Panc1 (cell line): ENCODE results near the gene MXRA8. TPM values are rescaled to one million over a fixed set of nuclear protein-coding genes. Genes with fewer than 3 reads are reported as not detected.
"Not testable (repeated sequence)": the region's sequence is repeated elsewhere in the genome, so short reads cannot be mapped to it uniquely, and the experiment has no call there.

ENCODE experiments used
- ATAC-seq: fragments of 200-7000 bp; cut with Tn5 transposase; 2 replicates; pipeline ENCODE4 v1.9.1; 2020; ENCODE audit warnings: mild to moderate bottlenecking, moderate library complexity
- BruUV-seq: library from RNA; stranded (reverse); fragments of 400-500 nt; replicated peaks from 2 replicates; lab custom pipeline; 2021; lab: Mats Ljungman, UMichigan
- CTCF ChIA-PET: fragments of 300-600 bp; sonication (Branson Sonifier 250); formaldehyde crosslinking; loops from one replicate; lab custom pipeline; 2022; ENCODE audit warnings: antibody characterized with exemption; lab: Charles Lee
- POLR2A ChIA-PET: fragments of 300-600 bp; sonication (Branson Sonifier 250); formaldehyde crosslinking; loops from one replicate; lab custom pipeline; 2022; ENCODE audit warnings: antibody characterized with exemption; lab: Charles Lee
- DNase-seq: peaks from one replicate; pipeline ENCODE4 v3.0.0-alpha.2; 2010; ENCODE audit warnings: low read depth, low spot score
- H3K27ac ChIP-seq: 2 replicates; pipeline ENCODE4 v1.5.1; 2011; ENCODE audit warnings: mild to moderate bottlenecking, low read length, inconsistent platforms
- H3K27me3 ChIP-seq: fragments of 200-500 bp; sonication (Bioruptor generic); 2 replicates; pipeline ENCODE4 v1.6.0; 2014; ENCODE audit warnings: low read length, inconsistent platforms; ENCODE audit not compliant: control insufficient read depth, insufficient read depth
- H3K36me3 ChIP-seq: fragments of 200-500 bp; sonication (Bioruptor generic); 2 replicates; pipeline ENCODE4 v1.5.1; 2014; ENCODE audit warnings: inconsistent platforms, mild to moderate bottlenecking, low read length, moderate library complexity; ENCODE audit not compliant: control insufficient read depth, insufficient read depth
- H3K4me1 ChIP-seq: 2 replicates; pipeline ENCODE4 v1.5.1; 2011; ENCODE audit warnings: inconsistent platforms, mild to moderate bottlenecking, low read length, moderate library complexity; ENCODE audit not compliant: control insufficient read depth, insufficient read depth
- H3K4me3 ChIP-seq, 2 experiments: 2 replicates each; pipeline ENCODE4 v1.5.1; 2011 to 2012; ENCODE audit warnings: low read depth in 2 of 2, low read length in 2 of 2, mild to moderate bottlenecking in 2 of 2, inconsistent platforms in 1 of 2, moderate library complexity in 1 of 2
- H3K9me3 ChIP-seq: fragments of 200-500 bp; sonication (Bioruptor generic); 2 replicates; pipeline ENCODE4 v1.5.1; 2014; ENCODE audit warnings: low read depth, mild to moderate bottlenecking, inconsistent platforms, low read length, moderate library complexity; ENCODE audit not compliant: control insufficient read depth, insufficient read depth
- POLR2AphosphoS5 ChIP-seq: IDR thresholded peaks from 2 replicates; pipeline ENCODE4 v1.6.1; 2012; ENCODE audit warnings: mild to moderate bottlenecking, low read depth, low read length, moderate library complexity
- SIN3A ChIP-seq: IDR thresholded peaks from 2 replicates; pipeline ENCODE4 v1.6.1; 2012; ENCODE audit warnings: low read depth, mild to moderate bottlenecking, low read length, moderate library complexity, borderline replicate concordance; ENCODE audit not compliant: insufficient read depth
- TCF7L2 ChIP-seq: IDR thresholded peaks from 2 replicates; pipeline ENCODE4 v1.6.1; 2011; ENCODE audit warnings: mild to moderate bottlenecking, low read depth, low read length, inconsistent platforms
- in situ Hi-C: cut with HindIII; loops from 2 replicates; pipeline ENCODE4 v1.10.0; 2016; ENCODE audit warnings: low sequenced_read_pairs, low pct_unique_long_range_greater_than_20kb
- intact Hi-C: fragments of 100-400 bp; cut with micrococcal nuclease; formaldehyde crosslinking; loops from one replicate; pipeline ENCODE4 v1.10.0; 2022; ENCODE audit not compliant: unreplicated experiment
- total RNA-seq: library from RNA; stranded (reverse); gene quantifications from one replicate; pipeline ENCODE4 v1.2.1, GENCODE V29; 2021; ENCODE audit not compliant: unreplicated experiment
- TF ChIP-seq, protein P1 (sequence below): fragments of 450-650 bp; IDR thresholded peaks from 2 replicates; pipeline ENCODE4 v1.5.1; 2017; ENCODE audit warnings: mild to moderate bottlenecking
- TF ChIP-seq, protein P2 (sequence below), 2 experiments: IDR thresholded peaks; 2 replicates each; pipeline ENCODE4 v1.6.1; 2011 to 2012; ENCODE audit warnings: low read depth in 2 of 2, control low read depth in 1 of 2, low read length in 1 of 2, mild to moderate bottlenecking in 1 of 2, moderate library complexity in 1 of 2; ENCODE audit not compliant: insufficient read depth in 1 of 2

MXRA8 gene
- total RNA-seq, 1 experiment from 2014 or later: 96.0 TPM

DNA sequence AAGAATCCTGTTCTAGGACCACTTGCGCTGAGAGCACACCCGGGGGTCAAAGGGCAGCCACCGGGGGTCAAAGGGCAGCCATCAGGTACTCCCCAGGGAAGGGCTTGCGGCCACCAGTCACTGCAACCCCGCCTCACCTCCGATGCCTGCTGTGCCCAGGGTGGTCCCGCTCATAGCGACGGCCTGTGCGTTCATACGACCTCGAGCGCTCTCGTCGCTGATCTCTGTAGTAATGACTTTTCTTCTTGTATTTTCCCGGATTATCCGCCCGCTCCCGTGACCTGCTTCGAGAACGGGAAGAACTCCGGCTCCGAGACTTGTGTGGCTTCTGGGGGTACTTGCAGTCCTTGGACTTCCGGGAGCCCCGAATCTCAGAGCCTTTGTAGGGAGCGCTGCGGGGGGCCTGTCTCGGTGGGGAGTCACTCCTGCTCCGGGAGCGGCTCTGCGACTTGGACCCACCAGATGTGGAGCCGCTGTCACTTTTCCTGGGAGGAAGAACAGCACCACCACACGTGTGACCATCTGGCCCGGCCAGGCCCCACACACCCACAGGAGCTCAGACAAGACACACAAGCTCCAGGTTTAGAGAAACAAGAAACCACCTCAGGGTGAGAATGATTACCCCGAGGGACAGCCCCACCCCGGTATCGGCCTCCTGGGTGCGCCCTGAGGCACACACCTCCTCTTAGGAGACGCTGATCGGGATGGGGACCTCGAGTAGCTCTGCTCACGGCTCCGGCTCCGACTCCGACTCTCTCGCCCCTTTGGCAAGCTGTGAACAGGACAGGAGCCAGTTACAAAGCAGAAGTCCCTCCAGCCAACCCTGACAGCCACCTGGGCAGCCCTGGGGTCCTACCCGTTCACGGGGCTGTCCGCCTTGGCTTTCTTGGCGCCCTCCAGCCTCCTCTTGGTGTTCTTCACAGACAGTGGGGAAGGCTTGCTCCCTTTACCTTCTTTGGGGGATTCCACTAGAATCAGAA is 29.0 kb upstream of the MXRA8 start:
- Histone ChIP-seq H3K4me3 (no peak overlapping the region), H3K36me3 (peaks cover 33% of the 10 kb centered on the region), H3K9me3 (no peaks in the 10 kb centered on the region), H3K4me1 (no peaks in the 10 kb centered on the region), H3K27me3 (no peaks in the 10 kb centered on the region), H3K27ac (no peak overlapping the region)
- ChIA-PET CTCF (no interaction called here), POLR2A (no interaction called here)
- in situ Hi-C loops: no loop called here
- TF ChIP-seq POLR2AphosphoS5 (no peak), SIN3A (no peak), TCF7L2 (no peak)
- TF ChIP-seq, protein P1, sequence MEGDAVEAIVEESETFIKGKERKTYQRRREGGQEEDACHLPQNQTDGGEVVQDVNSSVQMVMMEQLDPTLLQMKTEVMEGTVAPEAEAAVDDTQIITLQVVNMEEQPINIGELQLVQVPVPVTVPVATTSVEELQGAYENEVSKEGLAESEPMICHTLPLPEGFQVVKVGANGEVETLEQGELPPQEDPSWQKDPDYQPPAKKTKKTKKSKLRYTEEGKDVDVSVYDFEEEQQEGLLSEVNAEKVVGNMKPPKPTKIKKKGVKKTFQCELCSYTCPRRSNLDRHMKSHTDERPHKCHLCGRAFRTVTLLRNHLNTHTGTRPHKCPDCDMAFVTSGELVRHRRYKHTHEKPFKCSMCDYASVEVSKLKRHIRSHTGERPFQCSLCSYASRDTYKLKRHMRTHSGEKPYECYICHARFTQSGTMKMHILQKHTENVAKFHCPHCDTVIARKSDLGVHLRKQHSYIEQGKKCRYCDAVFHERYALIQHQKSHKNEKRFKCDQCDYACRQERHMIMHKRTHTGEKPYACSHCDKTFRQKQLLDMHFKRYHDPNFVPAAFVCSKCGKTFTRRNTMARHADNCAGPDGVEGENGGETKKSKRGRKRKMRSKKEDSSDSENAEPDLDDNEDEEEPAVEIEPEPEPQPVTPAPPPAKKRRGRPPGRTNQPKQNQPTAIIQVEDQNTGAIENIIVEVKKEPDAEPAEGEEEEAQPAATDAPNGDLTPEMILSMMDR: no peak
- TF ChIP-seq, protein P2, sequence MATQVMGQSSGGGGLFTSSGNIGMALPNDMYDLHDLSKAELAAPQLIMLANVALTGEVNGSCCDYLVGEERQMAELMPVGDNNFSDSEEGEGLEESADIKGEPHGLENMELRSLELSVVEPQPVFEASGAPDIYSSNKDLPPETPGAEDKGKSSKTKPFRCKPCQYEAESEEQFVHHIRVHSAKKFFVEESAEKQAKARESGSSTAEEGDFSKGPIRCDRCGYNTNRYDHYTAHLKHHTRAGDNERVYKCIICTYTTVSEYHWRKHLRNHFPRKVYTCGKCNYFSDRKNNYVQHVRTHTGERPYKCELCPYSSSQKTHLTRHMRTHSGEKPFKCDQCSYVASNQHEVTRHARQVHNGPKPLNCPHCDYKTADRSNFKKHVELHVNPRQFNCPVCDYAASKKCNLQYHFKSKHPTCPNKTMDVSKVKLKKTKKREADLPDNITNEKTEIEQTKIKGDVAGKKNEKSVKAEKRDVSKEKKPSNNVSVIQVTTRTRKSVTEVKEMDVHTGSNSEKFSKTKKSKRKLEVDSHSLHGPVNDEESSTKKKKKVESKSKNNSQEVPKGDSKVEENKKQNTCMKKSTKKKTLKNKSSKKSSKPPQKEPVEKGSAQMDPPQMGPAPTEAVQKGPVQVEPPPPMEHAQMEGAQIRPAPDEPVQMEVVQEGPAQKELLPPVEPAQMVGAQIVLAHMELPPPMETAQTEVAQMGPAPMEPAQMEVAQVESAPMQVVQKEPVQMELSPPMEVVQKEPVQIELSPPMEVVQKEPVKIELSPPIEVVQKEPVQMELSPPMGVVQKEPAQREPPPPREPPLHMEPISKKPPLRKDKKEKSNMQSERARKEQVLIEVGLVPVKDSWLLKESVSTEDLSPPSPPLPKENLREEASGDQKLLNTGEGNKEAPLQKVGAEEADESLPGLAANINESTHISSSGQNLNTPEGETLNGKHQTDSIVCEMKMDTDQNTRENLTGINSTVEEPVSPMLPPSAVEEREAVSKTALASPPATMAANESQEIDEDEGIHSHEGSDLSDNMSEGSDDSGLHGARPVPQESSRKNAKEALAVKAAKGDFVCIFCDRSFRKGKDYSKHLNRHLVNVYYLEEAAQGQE (IDR thresholded peaks at IDR 0.05; ENCODE audit: insufficient read depth in 1 of 2, low read depth in 2 of 2, low read length in 1 of 2): no peak
- intact Hi-C loops: no loop called here
- BruUV-seq: no TSS peak
- no peak for DNase-seq
- ATAC-seq: no peak

DNA sequence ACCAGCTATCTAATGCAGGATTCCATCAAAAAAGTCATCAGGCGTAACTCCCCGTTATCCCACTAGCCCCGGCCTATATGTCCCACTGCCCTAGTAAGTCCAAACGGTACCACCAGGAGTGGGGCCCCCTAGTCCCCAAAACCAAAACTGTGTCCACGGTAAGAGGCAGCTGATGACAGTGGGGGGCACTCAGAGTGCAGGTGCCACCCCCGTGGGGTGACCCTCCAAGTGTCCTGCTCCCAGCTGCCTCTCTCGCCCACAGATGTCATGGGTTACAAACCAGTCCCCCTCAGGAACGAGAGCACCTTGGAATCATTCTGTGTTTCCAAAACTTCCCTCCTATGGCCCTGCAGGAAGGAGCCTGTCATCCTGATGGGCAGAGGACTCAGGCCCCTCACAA is 27.6 kb upstream of the MXRA8 start:
- H3K36me3 ChIP-seq: peaks cover 19% of the 10 kb centered on the region
- H3K27me3 ChIP-seq: no peaks in the 10 kb centered on the region
- BruUV-seq: no TSS peak
- ChIA-PET POLR2A (no interaction called here), CTCF (no interaction called here)
- no peak overlapping the region for H3K27ac ChIP-seq
- no peak overlapping the region for H3K4me3 ChIP-seq
- TF ChIP-seq, protein P1: no peak
- TF ChIP-seq POLR2AphosphoS5: no peak
- no peak for TF ChIP-seq TCF7L2
- TF ChIP-seq, protein P2 (IDR thresholded peaks at IDR 0.05; ENCODE audit: insufficient read depth in 1 of 2, low read depth in 2 of 2, low read length in 1 of 2): no peak
- TF ChIP-seq SIN3A: no peak
- DNase-seq (no peak), ATAC-seq (no peak)
- H3K9me3 ChIP-seq: no peaks in the 10 kb centered on the region
- intact Hi-C loops: no loop called here
- no peaks in the 10 kb centered on the region for H3K4me1 ChIP-seq
- in situ Hi-C loops: no loop called here

DNA sequence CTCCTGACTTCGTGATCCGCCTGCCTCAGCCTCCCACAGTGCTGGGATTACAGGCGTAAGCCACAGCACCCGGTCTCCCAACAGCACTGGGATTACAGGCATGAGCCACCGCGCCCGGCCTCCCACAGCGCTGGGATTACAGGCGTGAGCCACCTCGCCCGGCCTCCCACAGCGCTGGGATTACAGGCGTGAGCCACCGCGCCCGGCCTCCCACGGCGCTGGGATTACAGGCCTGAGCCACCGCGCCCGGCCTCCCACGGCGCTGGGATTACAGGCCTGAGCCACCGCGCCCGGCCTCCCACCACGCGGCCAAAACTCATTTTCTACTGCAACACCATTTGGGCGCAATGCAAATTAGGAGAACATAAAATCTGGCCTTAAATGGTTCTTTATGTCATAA is 27.0 kb upstream of the MXRA8 start:
- ATAC-seq, H3K27ac ChIP-seq, H3K4me1 ChIP-seq, POLR2A ChIA-PET, BruUV-seq, H3K27me3 ChIP-seq, intact Hi-C loops, H3K4me3 ChIP-seq, in situ Hi-C loops, DNase-seq, H3K9me3 ChIP-seq: not testable (repeated sequence)
- CTCF ChIA-PET: interaction anchor here (0.8 kb wide), 1 partner anchor 113 kb away, joined by 5 read pairs; no protein-coding TSS in a partner anchor
- H3K36me3 ChIP-seq: peaks cover 15% of the 10 kb centered on the region
